ENCODE data around the gene RHEB.

GRCh38 chr7:151442776-151443496 lies 76.8 kb downstream of the RHEB start:
- TF ChIP-seq CTCF (IDR thresholded peaks at IDR 0.05): no peak
- TF ChIP-seq POLR2A (IDR thresholded peaks at IDR 0.05): no peak

Data from heart left ventricle (tissue), 13 donors.